ENCODE data around the gene IFI27.
"Not testable (repeated sequence)": the region's sequence is repeated elsewhere in the genome, so short reads cannot be mapped to it uniquely, and the experiment has no call there.

Gene IFI27

DNA sequence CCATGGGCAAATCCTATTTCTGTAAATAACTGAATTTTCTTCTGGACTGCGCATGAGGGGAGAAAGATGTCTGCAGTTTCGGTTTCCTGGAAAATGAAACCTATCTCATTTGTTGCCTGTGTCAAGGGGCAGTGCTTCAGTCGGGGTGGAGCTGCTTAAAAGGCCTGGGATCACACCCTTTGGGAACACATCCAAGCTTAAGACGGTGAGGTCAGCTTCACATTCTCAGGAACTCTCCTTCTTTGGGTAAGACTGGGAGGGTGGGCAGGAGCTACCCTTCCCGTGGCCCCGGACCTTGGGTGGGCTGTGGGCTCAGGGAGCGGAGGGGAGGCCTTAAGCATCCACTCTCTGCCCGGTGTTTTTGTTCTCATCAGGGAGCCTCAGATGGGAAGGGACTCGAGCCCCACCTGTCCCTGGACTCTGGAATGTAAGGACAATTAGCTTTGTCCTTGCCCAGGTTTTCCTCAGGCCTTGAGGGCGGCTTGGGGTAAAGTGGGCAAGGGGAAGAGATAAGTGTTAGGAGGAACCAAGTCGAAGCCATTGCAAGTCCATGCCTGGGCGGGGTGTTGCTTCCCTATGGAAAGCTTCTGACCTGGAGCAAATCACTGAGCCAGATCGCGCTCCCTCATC, at the start of gene IFI27:
IFI27 (plus strand) TSS at position 185 of the 630 bp plus-strand sequence.
- DNase-seq = no peak

DNA sequence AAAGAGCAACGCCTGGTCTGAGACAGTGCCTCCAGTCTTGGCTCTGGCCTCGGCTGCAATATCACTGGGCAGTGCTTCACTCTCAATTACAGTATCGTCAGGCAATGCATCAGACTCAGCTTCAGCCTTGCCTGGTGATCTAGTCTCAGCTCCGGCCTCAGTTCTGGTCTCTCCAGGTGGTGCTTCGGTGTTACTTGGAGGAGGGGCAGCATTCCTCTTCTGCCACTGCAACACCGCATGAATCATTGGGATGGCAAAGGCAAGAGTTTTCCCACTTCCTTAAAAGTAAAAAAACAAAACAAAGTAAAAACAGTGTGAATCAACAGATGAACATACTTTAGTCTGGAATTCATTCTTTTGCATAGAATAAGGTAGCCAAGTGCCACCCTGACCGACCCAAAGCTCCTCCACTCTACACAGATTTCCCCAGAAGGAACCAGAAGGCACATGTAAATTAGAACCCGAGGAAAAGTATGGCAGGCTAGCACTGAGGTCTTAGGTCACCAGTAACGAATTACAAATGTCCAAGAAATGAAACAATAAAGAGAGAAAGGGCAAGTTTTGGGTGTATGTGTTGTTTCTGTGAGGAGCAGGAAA, 48.1 kb upstream of the IFI27 start:
- DNase-seq = no peak

- no peak for DNase-seq
Observed at GRCh38 chr14:94066089-94066676, 44.4 kb upstream of the IFI27 start.

DNA sequence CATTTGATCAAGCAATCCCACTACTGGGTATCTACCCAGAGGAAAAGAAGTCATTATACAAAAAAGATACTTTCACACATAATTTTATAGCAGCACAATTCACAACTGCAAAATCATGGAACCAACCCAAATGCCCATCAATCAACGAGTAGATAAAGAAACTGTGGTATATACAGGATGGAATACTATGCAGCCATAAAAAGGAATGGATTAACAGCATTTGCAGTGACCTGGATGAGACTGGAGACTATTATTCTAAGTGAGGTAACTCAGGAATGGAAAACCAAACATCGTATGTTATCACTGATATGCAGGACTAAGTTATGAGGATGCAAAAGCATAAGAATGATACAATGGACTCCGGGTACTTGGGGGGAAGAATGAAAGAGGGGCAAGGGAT, 38.5 kb upstream of the IFI27 start:
- not testable (repeated sequence) for DNase-seq

DNA sequence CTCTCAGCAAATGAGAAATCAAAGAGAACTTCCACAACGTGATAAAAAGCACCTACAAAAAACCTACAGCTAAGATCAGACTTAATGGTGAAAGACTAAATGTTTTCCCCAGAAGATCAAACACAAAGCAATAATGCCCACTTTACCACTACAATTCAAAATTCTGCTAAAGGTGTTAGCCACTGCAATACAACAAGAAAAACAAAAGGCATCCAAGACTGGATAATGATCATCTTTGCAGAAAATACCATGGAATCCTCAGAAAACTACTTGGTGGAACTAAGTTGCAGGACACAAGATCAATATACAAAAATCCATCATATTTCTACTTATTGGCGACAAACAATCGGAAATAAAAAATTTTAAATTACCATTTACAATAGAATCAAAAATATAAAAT, 36.0 kb upstream of the IFI27 start:
- DNase-seq = no peak

GRCh38 chr14:94075008-94075407, 35.5 kb upstream of the IFI27 start:
- no peak for DNase-seq

- DNase-seq = no peak
Observed at GRCh38 chr14:94077111-94077821, 33.3 kb upstream of the IFI27 start.

GRCh38 chr14:94077823-94078222, 32.7 kb upstream of the IFI27 start:
- DNase-seq = no peak

- DNase-seq = no peak
Observed at GRCh38 chr14:94079891-94080620, 30.5 kb upstream of the IFI27 start.

GRCh38 chr14:94080621-94081385, 29.7 kb upstream of the IFI27 start, which contains the start of the genes DDX24 and IFI27L1:
TSS of gene DDX24 (minus strand) at chr14:94081202. CDS start at chr14:94079742, 1,460 bp downstream.
TSS of gene IFI27L1 (plus strand) at chr14:94081310. CDS start at chr14:94096938, 15,628 bp downstream.
- peak; percentile 98 for DNase-seq

- DNase-seq = no peak
Observed at GRCh38 chr14:94081386-94081820, 29.1 kb upstream of the IFI27 start.

GRCh38 chr14:94087891-94088290, 22.6 kb upstream of the IFI27 start:
- DNase-seq = no peak

DNA sequence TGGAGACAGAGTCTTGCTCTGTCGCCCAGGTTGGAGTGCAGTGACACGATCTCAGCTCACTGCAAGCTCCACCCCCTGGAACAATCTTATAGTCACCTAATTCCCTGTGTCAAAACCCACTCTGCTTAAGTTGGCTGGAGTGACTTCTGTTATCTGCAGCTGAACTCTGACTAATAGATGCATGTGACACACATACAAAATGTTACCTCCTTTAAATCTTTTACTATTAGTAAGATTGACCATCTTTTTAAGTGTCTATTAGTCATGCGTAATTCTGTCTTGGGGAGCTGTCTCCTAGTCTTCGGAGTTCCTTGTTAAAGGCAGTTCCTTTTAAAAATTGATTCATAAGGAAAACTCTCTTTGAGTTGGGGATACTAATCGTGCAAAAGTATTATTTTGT, 22.0 kb upstream of the IFI27 start:
- no peak for DNase-seq

DNA sequence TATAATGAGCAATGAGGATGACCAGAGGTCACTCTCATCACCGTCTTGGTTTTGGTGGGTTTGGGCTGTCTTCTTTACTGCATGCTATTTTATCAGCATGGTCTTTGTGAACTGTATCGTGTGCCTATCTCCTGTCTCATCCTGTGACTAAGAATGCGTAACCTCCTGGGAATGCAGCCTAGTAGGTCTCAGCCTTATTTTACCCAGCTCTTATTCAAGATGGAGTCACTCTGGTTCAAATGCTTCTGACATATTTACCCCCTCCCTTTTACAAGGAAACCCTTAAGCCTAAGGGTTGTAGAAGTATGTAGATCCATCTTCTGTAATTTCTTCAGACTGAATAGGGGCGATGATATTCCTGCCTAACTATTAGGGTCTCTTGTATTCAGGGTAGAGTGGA, 21.1 kb upstream of the IFI27 start:
- no peak for DNase-seq

- no peak for DNase-seq
Observed at GRCh38 chr14:94093418-94093817, 17.1 kb upstream of the IFI27 start.

- DNase-seq = no peak
Observed at GRCh38 chr14:94097091-94097490, 13.4 kb upstream of the IFI27 start.

- no peak for DNase-seq
Observed at GRCh38 chr14:94098326-94098992, 12.1 kb upstream of the IFI27 start.

DNA sequence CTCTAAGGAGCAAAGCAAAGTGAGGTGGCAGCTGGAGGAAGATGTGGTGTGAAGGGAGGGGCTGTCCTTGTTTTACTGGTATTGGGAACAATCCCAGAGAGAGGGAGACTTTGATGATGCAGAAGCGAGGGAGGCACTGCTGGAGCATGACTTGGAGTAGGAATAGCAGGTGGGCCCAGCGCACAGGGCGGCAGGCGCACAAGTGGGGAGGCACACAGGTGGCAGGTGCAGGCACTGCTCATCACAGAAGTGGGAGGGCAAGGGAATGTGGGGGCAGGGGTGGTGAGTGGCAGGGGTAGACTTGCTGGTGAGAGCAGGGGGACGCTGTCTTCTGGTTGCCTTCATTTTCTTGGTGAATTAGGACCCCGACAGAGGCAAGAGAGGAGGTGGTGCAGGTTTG, 11.5 kb upstream of the IFI27 start:
- DNase-seq = no peak

GRCh38 chr14:94100847-94101246, 9.7 kb upstream of the IFI27 start:
- no peak for DNase-seq

DNA sequence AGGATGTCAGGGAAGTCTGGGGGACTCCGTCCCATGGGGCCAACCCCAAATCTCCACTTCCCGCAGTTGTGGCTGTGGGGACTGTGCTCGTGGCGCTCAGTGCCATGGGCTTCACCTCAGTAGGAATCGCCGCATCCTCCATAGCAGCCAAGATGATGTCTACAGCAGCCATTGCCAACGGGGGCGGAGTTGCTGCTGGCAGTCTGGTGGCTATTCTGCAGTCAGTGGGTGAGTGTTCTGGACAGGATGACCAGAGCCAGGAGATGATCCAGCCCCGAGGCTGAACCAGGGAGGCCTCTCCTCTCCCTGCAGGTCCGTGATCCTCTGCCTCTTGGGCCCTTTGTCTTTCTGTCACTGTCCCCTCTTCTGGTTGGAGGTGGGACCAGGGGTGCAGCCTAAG, 8.8 kb upstream of the IFI27 start:
- no peak for DNase-seq

DNA sequence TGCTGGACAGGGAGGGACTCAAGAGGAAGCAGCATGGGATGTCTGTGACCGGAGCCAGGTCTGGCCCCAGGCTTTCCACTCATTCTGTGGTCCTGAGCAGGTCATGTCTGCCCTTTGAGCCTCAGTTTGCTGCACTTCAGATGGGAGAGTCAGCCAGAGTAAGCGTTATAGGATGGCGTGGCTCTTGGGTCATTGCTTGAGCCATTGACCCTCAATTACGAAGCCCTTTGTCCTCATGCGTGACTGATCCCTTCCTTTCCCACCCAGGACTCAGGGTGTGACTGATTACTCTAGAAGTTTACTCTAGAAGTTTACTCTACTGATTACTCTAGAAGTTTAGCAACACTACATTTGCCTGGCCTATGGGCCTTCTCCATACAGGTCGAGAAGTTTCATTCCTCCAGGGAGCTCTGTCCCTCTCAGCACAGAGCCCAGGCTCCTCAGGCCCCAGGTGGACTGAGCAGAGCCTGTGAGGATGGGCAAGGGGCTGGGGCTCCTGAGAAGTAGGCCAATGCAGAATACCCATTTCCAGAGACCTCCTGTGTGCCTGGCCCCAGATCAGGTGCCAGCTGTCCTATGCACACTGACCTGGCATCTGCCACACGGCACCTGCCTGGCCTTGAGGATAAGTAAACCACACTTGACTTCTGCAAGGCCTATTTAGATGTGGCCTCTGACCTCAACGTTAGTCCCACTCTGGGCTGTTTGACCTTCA, 7.6 kb upstream of the IFI27 start:
- no peak for DNase-seq
